ENCODE measurements around the gene NEDD4.

GRCh38 chr15:56038015-56038414 is 44.6 kb upstream of the NEDD4 start:
- TF ChIP-seq CTCF (IDR thresholded peaks at IDR 0.05) (no peak), POLR2A (IDR thresholded peaks at IDR 0.05) (no peak)
